Esophagus muscularis mucosa (tissue), 4 donors: ENCODE data around the gene DIAPH3. TPM values are rescaled to one million over a fixed set of nuclear protein-coding genes. Genes with fewer than 3 reads are reported as not detected.

Experiments used
- DNase-seq: peaks from one replicate; pipeline ENCODE4 v3.0.0-alpha.2; 2017; ENCODE audit errors: extremely low spot score
- H3K27ac ChIP-seq, 4 donors: fragments of 200-600 bp; sonication (generic); replicated peaks in 1 of 4; 1 replicate in 3 of 4; 2 replicates in 1 of 4; pipeline ENCODE4 v1.5.1; 2016 to 2019; ENCODE audit warnings: mild to moderate bottlenecking in 1 of 4
- H3K27me3 ChIP-seq, 4 donors: fragments of 200-600 bp; sonication (generic); one replicate each; pipeline versions ENCODE4 v1.5.1 to v1.6.0; 2016 to 2019
- H3K36me3 ChIP-seq, 4 donors: fragments of 200-600 bp; sonication (generic); one replicate each; pipeline ENCODE4 v1.5.1; 2016 to 2019
- H3K4me1 ChIP-seq, 4 donors: fragments of 200-600 bp; sonication (generic); one replicate each; pipeline ENCODE4 v1.5.1; 2016 to 2019
- H3K4me3 ChIP-seq, 4 donors: fragments of 200-600 bp; sonication (generic); 1 replicate in 2 of 4; 2 replicates in 2 of 4; pipeline ENCODE4 v1.5.1; 2016 to 2019; ENCODE audit warnings: mild to moderate bottlenecking in 4 of 4, moderate library complexity in 1 of 4
- H3K9me3 ChIP-seq, 4 donors: fragments of 200-600 bp; sonication (generic); 1 replicate in 3 of 4; 2 replicates in 1 of 4; pipeline ENCODE4 v1.5.1; 2016 to 2019
- EP300 ChIP-seq: sonication (generic); formaldehyde crosslinking; IDR thresholded peaks from one replicate; pipeline ENCODE4 v1.6.1; 2017; ENCODE audit warnings: antibody characterized with exemption
- POLR2A ChIP-seq: fragments of 450-650 bp; IDR thresholded peaks from one replicate; pipeline ENCODE4 v1.6.1; 2017; ENCODE audit warnings: antibody characterized with exemption, moderate library complexity, mild to moderate bottlenecking, low read depth
- POLR2AphosphoS5 ChIP-seq, 2 donors: sonication (generic); formaldehyde crosslinking; IDR thresholded peaks; one replicate each; pipeline ENCODE4 v1.6.1; 2017; ENCODE audit warnings: antibody characterized with exemption in 2 of 2
- WGBS: methylation state at CpG from one replicate; pipeline ENCODE4 v1.1.5; 2018; 5-methylcytosine and 5-hydroxymethylcytosine counted together
- intact Hi-C: fragments of 100-400 bp; cut with DNase I; formaldehyde crosslinking; loops from one replicate; pipeline ENCODE4 v1.15.1; 2023
- total RNA-seq, 4 donors: library from RNA; depleted of rRNA; stranded (reverse); fragments of >200 nt; gene quantifications; one replicate each; pipeline versions ENCODE4 v1.1.0 to v1.2.1, GENCODE V29; 2016
- TF ChIP-seq, protein P1 (sequence below), 3 experiments: fragments of 200-600 bp in 2 of 3; fragments of 450-650 bp in 1 of 3; sonication (generic) in 2 of 3; IDR thresholded peaks; one replicate each; pipeline ENCODE4 v1.5.1; 2017 to 2019; ENCODE audit warnings: antibody characterized with exemption in 3 of 3, mild to moderate bottlenecking in 2 of 3, moderate library complexity in 1 of 3

The DIAPH3 gene
- total RNA-seq, 4 donors from 2014 or later, result under 0.01 to 1.0 (median 0.41) TPM

DNA sequence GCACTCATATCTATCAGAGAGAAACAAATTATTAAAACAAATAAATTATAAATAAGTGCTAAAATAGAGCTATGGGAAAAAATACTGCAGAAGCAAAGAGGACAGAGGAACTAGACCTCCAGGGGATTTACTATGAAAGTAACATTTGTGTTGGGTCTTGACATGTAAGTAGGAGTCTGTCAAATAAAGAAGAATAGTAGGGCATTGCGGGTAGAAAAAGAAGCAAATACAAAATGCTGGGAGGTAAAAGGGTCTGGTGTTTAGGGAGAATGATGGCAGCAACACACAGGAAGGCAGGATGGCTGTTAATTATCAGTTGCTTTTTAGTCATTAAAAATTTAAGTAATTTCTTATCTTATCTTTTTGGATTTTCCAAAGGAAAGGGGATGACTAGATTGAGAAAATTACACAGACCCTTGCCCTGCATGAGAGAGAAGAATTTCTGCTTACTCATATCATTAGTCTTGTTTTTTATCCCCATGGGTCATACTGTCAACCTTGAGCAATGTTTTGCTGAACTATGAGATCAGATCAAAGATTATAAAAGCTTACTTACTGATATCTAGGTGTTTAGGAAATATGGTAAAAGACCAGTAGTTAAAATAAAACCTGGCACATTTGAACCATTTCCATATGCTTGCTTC lies 472.7 kb downstream of the DIAPH3 start:
- TF ChIP-seq EP300, result no peak
- TF ChIP-seq, protein P1, sequence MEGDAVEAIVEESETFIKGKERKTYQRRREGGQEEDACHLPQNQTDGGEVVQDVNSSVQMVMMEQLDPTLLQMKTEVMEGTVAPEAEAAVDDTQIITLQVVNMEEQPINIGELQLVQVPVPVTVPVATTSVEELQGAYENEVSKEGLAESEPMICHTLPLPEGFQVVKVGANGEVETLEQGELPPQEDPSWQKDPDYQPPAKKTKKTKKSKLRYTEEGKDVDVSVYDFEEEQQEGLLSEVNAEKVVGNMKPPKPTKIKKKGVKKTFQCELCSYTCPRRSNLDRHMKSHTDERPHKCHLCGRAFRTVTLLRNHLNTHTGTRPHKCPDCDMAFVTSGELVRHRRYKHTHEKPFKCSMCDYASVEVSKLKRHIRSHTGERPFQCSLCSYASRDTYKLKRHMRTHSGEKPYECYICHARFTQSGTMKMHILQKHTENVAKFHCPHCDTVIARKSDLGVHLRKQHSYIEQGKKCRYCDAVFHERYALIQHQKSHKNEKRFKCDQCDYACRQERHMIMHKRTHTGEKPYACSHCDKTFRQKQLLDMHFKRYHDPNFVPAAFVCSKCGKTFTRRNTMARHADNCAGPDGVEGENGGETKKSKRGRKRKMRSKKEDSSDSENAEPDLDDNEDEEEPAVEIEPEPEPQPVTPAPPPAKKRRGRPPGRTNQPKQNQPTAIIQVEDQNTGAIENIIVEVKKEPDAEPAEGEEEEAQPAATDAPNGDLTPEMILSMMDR (IDR thresholded peaks at IDR 0.05), result no peak
- no peak for TF ChIP-seq POLR2A
- TF ChIP-seq POLR2AphosphoS5 (IDR thresholded peaks at IDR 0.05), result no peak
- intact Hi-C loops, result no loop called here
- H3K4me1 ChIP-seq, result peaks cover 0 to 20% (median 12%) of the 10 kb centered on the region in 4 donors
- H3K9me3 ChIP-seq, result no peaks in the 10 kb centered on the region
- H3K27me3 ChIP-seq, result no peaks in the 10 kb centered on the region
- 100% methylated on average over 1 of the region's 1 CpG for WGBS
- H3K4me3 ChIP-seq, result no peak overlapping the region
- H3K27ac ChIP-seq, result peak overlapping the region in 1 of 4 donors; percentile 1
- no peak for DNase-seq
- H3K36me3 ChIP-seq, result no peaks in the 10 kb centered on the region

DNA sequence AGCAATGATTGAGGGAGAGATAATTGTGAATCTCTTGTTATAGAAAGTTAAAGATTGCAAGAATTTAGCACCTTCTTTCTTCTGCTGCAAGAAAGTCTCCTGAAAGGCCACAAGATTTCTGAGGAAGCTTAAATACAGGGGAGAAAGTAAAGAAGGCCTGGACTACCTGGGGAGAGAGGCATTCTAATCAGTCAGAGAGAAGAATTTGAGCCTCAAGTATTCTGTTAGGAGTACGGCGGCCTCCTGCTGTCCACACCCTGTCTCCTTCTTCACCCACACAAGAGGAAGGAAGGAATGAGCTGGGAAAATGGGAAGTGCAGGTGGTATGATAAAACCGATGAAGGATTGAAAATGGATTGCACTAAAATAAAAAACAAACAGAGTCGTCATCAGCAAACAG lies 474.7 kb downstream of the DIAPH3 start:
- intact Hi-C loops, result loop anchor here (5.0 kb wide), 1 partner anchor 218 kb away; no protein-coding TSS in a partner anchor
- H3K4me1 ChIP-seq, result peaks cover 0 to 25% (median 12%) of the 10 kb centered on the region in 4 donors
- no peaks in the 10 kb centered on the region for H3K27me3 ChIP-seq
- TF ChIP-seq, protein P1 (IDR thresholded peaks at IDR 0.05), result no peak
- TF ChIP-seq POLR2AphosphoS5 (IDR thresholded peaks at IDR 0.05) (no peak), EP300 (no peak), POLR2A (no peak)
- H3K36me3 ChIP-seq, result no peaks in the 10 kb centered on the region
- H3K27ac ChIP-seq, result no peak overlapping the region
- no peaks in the 10 kb centered on the region for H3K9me3 ChIP-seq
- DNase-seq, result no peak
- 95% methylated on average over 4 of the region's 4 CpGs for WGBS
- no peak overlapping the region for H3K4me3 ChIP-seq

DNA sequence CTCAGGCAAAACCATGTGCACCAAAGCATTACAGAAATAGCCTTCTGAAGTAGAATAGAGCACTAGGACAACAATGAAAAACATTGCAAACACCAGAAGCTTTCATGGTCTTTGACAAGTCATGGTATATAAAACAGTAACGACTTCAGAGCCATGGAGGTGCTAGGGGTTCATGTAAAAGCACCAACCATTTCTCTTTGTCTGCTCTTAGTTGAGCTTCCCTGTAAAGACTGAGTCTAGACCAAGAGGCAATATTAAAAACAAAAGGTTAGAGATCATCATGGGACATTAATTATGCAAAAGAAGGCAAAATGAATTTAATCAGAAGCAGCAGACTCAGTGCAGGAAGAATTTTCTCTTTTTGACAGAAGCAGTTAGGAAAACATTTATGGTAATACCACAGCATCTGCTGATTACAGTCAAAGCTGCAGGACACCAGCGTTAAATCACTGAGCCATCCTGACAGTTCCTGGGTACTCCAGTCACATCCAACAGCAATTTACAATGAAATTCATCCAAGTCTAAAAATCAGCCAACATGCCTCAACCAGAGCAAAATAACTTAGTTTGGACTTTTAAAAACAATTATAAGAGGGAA lies 476.8 kb downstream of the DIAPH3 start:
- Histone ChIP-seq H3K9me3 (no peaks in the 10 kb centered on the region), H3K36me3 (no peaks in the 10 kb centered on the region), H3K27ac (no peak overlapping the region), H3K27me3 (no peaks in the 10 kb centered on the region), H3K4me3 (no peak overlapping the region), H3K4me1 (peaks cover 0 to 17% (median 4%) of the 10 kb centered on the region in 4 donors)
- intact Hi-C loops, result loop anchor here (5.0 kb wide), 1 partner anchor 220 kb away; no protein-coding TSS in a partner anchor
- 59% methylated on average over 2 of the region's 2 CpGs for WGBS
- no peak for DNase-seq
- TF ChIP-seq POLR2AphosphoS5 (IDR thresholded peaks at IDR 0.05) (no peak), POLR2A (no peak), EP300 (no peak)
- TF ChIP-seq, protein P1 (IDR thresholded peaks at IDR 0.05), result no peak

DNA sequence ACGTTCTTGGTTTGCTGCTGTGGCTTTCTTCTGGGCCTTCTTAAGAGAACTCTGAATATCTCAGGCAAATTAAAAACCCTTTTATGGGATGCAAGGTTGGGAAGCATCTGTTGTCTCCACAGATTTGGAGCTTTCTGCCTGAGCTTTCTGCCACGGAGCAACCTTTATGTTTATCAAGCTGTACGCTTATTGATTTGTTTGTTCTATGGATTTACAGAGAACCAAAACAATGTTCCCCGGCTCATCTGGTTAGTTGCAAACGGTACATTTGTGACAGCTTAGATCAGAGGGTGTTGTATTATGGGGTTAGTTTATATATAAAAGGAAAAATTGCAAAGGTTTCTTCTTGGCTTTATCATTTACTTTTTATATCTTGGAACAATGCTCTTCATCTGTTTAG lies 479.6 kb downstream of the DIAPH3 start:
- Histone ChIP-seq H3K36me3 (no peaks in the 10 kb centered on the region), H3K4me3 (no peak overlapping the region), H3K9me3 (no peaks in the 10 kb centered on the region), H3K4me1 (peaks cover 0 to 14% (median 5%) of the 10 kb centered on the region in 4 donors), H3K27me3 (no peaks in the 10 kb centered on the region), H3K27ac (no peak overlapping the region)
- TF ChIP-seq POLR2A (no peak), EP300 (no peak), POLR2AphosphoS5 (IDR thresholded peaks at IDR 0.05) (no peak)
- TF ChIP-seq, protein P1 (IDR thresholded peaks at IDR 0.05), result no peak
- intact Hi-C loops, result loop anchor here (5.0 kb wide), 1 partner anchor 88 kb away; no protein-coding TSS in a partner anchor
- DNase-seq, result no peak
- 74% methylated on average over 5 of the region's 5 CpGs for WGBS
